GM18858 (cell line): ENCODE data around the gene NME3.
A peak's percentile ranks its signal among the peaks of the same experiment; 100 is the strongest.

Experiments used
- ATAC-seq: cut with Tn5 transposase; IDR thresholded peaks from one replicate; pipeline ENCODE4 v1.9.1; 2021; ENCODE audit not compliant: unreplicated experiment

The NME3 gene

DNA sequence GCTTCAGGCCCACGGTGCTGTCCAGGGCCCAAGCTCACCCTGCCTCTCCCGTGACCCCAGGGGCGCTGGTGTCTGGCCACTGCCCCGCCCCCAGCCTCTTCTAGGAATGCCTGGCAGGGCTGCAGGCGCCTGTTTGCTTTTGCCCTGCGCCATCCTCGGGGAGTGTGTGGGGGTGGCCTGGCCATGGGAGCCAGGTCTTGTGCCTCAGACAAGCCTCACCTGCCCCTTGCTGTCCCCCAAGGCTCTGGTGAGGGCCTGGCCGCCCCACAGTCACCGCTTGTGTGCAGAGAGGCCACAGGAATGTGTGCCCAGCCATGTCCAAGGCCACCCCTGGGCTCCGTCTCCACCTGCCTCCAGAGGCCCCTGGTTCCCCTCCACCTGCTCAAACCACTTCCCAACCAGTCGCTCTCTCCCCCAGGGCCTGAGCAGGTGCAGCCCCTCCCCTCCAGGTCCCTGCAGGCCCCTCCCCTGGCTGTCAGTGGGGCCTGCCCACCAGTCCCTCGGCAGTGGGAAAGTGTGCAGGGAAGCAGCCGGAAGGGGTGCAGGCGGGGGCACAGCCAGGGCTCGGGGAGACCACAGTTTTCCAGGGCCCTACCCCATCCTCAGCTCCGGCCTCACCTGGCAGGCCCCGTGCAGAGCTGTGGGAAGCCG is 23.0 kb upstream of the NME3 start:
- ATAC-seq: no peak

GRCh38 chr16:1793578-1794220 is 22.4 kb upstream of the NME3 start, which contains the start of gene IGFALS:
TSS of gene IGFALS (minus strand) at chr16:1793705. CDS start at chr16:1793652, 53 bp downstream.
- ATAC-seq: no peak

DNA sequence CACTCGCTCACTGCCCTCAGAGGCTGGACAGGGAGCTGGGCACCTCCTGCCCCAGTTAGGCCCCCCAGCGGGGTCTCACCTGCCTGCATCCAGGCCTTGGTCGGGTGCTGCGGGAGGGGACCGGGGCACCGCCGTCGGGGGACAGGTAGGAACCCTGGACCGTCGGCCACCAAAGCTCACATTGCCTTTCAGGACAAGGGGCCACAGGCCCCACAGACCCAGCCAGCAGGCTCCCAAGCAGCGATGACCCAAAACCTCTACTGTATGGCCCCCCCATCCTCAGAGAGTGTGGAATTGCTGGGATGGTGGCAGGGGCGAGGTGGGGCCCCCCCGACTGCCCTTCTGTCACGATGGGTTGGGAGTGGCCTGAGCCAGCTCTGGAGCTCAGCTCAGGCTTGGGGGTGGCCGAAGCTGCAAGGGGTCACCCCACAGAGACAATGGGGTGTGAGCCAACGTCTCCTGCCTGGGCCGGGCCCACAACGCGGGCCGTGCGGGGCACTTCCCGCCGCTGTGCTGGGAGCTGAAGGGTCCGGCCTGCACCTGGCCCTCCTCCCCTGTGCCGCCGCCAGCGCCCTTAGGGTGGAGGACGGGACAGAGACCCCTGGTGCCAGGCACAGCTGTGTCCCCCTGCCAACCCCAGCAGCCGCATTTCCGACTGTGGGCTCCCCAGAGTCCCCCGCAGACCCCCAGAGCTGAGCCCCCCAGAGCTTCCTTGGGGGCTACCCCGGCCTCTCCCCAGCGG is 21.7 kb upstream of the NME3 start:
- no peak for ATAC-seq

- ATAC-seq: no peak
Measured at GRCh38 chr16:1791943-1792812, 20.8 kb upstream of the NME3 start.

DNA sequence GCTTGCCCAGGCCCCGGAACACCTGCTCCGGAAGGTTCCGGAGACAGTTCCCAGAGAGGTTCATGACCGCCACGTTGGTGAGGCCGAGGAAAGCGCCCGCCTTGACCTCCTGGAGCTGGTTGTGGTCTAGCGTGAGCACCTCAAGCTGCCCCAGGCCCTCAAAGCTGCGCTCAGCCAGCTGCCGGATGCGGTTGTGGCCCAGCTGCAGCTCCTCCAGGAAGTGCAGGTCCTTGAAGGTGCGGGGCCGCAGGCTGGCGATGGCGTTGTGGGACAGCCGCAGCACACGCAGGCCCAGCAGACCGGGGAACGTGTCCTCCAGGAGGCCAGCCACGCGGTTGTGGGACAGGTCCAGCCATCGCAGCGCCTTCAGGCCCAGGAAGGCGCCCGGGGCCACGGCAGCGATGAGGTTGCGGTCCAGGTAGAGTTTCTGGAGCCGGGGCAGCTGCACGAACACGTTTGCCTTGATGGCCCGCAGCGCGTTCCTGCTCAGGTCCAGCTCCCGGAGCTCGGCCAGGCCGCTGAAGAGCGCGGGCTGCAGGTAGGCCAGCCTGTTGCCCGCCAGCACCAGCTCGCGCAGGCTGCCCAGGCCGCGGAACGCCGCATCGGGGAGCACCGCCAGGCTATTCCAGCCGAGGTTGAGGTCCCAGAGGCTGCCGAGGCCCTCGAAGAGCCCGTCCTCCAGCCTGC is 20.1 kb upstream of the NME3 start:
- no peak for ATAC-seq

DNA sequence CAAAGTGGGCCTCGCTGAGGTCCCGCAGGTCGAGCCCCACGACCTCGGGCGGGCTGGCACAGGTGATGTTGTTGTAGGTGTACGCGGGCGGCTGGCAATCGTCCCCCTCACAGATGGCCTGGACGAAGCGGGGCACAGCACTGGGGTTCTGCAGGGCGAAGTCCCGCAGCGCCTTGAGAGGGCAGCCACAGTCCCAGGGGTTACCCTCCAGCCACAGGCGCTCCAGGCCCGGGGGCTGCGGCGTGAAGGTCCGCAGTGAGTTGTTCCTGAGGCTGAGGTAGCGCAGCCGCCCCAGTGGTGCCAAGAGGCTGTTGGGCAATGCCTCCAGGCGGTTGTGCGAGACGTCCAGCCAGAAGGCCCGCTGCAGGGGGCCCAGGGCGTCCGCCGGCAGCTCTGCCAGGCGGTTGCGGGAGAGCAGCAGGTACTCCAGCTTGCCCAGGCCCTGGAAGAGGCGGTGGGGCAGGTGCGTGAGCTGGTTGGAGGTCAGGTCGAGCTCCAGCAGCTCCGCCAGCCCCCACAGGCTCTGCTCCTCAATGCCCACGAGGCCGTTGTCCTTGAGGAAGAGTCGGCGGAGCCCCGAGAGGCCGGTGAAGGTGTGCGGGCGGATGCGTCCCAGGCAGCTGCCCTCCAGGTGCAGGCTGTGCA is 19.4 kb upstream of the NME3 start:
- ATAC-seq: no peak

DNA sequence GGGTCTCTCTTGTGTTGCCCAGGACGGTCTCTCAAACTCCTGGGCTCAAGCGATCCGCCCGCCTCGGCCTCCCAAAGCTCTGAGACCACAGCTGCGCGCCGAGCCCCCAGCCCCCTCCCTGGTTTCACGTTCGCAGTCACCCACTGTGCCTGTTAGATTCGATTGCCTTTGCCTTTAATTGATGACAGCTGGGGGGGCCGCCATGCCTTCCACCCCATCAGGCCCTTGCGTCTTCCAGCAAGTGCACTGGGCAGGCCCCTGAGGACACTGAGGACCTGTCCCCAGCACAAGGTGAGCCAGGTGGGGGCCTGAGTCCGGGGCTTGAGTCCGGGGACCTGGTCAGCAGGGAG is 18.9 kb upstream of the NME3 start:
- ATAC-seq: no peak

DNA sequence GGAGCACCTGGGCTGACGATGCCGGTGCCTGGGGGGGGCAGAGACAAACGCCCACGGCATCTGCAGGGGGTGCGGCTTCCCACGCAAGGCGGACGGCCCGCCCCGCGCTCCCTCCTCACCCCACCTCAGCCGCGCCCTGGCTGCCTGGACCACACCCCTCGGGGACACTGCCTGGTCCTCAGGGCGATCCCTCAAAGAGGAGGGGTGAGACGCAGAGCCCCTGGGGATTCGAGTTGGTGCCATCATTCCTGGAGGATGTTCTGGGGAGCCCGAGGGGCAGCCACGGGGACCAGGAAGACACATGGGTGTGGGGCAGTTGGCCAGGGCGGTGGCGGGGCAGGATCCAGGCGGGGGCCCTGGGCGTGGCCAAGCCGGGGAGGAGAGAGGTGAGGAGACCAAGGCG is 18.3 kb upstream of the NME3 start:
- no peak for ATAC-seq

DNA sequence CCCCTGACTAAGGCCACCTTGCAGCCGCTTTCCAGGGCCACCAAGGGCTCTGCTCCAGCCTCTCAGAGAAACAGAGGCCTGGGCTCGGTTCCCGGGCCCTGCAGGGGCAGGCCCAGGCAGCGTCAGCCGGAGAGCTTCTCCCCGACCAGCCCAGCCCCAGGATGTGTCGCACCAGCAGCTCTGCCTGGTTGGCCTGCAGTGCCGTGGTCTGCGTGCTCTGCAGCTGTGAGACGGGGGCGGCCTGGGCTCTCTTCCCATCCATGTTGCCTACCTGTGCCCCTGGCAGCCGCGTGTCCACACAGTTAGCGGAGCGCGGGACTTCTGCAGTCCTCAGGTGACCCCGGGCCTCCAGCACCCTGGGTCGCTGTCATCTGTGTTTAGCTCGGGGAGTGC is 17.4 kb upstream of the NME3 start:
- no peak for ATAC-seq

- no peak for ATAC-seq
Measured at GRCh38 chr16:1788095-1788707, 16.9 kb upstream of the NME3 start.

DNA sequence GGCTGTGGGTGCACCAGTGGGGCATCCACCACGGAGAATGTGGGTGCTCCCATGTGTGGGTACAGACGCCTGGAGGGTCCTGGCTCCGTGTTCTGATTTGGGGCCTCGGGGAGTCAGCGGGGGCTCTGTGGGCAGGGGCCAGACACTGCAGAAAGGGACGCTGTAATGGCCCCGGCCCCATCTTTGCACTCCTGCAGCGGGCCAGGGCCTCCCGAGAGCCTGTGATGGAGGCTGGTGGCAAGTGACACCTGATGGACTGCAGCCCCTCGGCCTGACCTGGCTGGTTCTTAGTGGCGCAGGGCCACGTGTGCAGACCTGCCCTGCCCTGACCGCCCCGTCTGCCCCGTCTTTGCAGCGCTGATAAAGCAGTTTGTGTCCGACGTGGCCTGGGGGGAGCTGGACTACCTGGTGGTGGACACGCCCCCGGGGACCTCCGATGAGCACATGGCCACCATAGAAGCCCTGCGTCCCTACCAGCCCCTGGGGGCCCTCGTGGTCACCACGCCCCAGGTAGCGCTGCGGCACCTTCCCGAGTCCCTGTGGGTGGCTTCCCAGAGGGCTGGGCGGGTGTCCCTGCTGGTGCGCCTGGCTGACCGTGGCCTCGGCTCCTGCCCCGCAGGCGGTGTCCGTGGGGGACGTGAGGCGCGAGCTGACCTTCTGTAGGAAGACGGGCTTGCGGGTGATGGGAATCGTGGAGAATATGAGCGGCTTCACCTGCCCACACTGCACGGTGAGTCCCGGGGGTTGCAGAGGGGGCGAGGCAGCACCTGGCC is 16.2 kb upstream of the NME3 start:
- no peak for ATAC-seq

- ATAC-seq: no peak
Measured at GRCh38 chr16:1787056-1787321, 15.6 kb upstream of the NME3 start.

- no peak for ATAC-seq
Measured at GRCh38 chr16:1786242-1787055, 15.1 kb upstream of the NME3 start.

- no peak for ATAC-seq
Measured at GRCh38 chr16:1785846-1786170, 14.5 kb upstream of the NME3 start.

DNA sequence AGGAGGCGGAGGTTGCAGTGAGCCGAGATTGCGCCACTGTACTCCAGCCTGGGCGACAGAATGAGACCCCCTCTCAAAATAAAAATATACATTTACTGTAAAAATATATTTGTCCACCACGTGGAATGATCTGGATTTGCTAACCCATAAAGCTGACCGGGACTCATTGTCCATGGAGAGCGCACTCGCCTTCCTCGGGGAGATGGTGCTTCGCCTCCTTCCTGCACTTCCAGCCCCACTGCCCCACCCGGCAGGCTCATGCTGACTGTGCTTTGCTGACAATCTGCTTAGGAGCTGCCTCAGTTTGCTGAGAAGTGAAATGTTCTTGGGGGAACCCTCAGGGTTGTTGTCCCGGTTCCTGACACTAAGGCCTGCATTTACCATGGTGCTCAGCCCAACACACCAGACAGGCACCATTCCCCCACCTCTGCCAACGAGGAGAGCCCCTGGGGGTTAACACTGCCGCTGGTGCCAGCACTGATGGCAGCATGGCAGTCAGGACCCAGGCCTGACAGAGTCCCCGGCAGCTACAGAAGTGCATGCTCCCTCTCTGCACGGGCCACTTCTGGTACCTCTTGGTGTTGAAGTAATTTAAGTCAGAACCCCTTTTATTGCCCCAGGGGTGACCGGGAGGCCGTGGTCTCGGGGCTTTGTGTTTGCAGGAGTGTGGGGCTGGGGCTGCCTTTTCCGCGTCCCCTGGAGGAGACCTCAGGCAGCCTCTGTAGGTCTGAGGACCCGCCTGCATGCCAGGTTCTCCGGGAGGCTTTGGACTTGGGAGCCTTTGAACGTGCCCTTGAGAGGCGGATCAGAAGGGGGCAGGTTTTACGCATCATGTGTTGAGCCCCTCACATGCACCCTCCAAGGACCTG is 13.9 kb upstream of the NME3 start:
- ATAC-seq: no peak

GRCh38 chr16:1782408-1783264 is 11.3 kb upstream of the NME3 start, which contains the start of the genes NUBP2 and SPSB3:
TSS of gene NUBP2 (plus strand) at chr16:1782960. CDS start at chr16:1783021, 61 bp downstream.
TSS of gene SPSB3 (minus strand) at chr16:1782571. CDS start at chr16:1781483, 1,088 bp downstream.
- ATAC-seq: peak; percentile 75
